Measurements from ENCODE around the gene GLRB. TPM values are rescaled to one million over a fixed set of nuclear protein-coding genes. Genes with fewer than 3 reads are reported as not detected.

GLRB gene
- total RNA-seq, 2 donors from 2014 or later, result 13.2 to 14.5 TPM

DNA sequence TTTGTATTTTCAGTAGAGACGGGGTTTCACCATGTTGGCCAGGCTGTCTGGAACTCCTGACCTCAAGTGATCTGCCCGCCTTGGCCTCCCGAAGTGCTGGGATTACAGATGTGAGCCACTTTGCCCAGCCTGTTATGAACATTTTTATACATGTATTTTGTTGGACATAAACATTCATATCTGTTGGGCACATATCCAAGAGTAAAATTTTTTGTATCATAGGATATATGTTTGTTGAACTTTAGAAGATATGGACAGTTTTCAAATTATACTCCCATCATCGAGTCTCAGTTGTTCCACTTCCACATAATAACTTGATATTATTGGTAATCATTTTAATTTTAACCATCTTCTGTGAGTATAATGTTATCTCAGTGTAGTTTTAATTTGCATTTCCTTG, 23.6 kb downstream of the GLRB start:
- H3K27ac ChIP-seq, result no peak overlapping the region
- no peak overlapping the region for H3K4me3 ChIP-seq
- no peak for DNase-seq (ENCODE audit: low spot score)
- no peaks in the 10 kb centered on the region for H3K9me3 ChIP-seq
- H3K4me1 ChIP-seq, result no peaks in the 10 kb centered on the region
- no peaks in the 10 kb centered on the region for H3K27me3 ChIP-seq
- no peaks in the 10 kb centered on the region for H3K36me3 ChIP-seq
- TF ChIP-seq CTCF (IDR thresholded peaks at IDR 0.05), result no peak

DNA sequence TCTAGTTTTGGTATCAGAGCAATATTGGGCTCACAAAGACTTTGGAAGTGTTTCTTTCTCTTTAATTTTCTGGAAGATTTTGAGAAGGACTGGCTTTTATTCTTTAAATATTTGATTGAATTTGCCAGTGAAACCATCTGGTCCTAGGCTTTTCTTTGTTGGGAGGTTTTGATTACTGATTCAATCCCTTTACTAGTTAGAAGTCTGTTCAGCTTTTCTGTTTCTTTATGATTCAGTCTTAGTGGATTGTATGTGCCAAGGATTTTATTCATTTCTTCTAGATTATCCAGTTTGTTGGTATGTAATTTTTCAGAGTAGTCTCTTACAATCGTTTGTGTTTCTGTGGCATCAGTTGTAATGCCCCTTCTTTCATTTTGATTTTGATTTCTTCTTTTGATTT, 28.6 kb downstream of the GLRB start:
- H3K9me3 ChIP-seq, result no peaks in the 10 kb centered on the region
- no peaks in the 10 kb centered on the region for H3K4me1 ChIP-seq
- H3K4me3 ChIP-seq, result no peak overlapping the region
- H3K36me3 ChIP-seq, result no peaks in the 10 kb centered on the region
- no peaks in the 10 kb centered on the region for H3K27me3 ChIP-seq
- TF ChIP-seq CTCF (IDR thresholded peaks at IDR 0.05), result no peak
- DNase-seq (ENCODE audit: low spot score), result no peak
- no peak overlapping the region for H3K27ac ChIP-seq

- Histone ChIP-seq H3K9me3 (no peaks in the 10 kb centered on the region), H3K4me3 (no peak overlapping the region), H3K27ac (no peak overlapping the region), H3K36me3 (no peaks in the 10 kb centered on the region), H3K4me1 (no peaks in the 10 kb centered on the region), H3K27me3 (no peaks in the 10 kb centered on the region)
- DNase-seq (ENCODE audit: low spot score), result no peak
- TF ChIP-seq CTCF (IDR thresholded peaks at IDR 0.05), result no peak
These were observed 38.7 kb downstream of the GLRB start for GRCh38 chr4:157114671-157115070.

- H3K9me3 ChIP-seq, result no peaks in the 10 kb centered on the region
- no peaks in the 10 kb centered on the region for H3K4me1 ChIP-seq
- H3K27me3 ChIP-seq, result no peaks in the 10 kb centered on the region
- DNase-seq (ENCODE audit: low spot score), result no peak
- no peak overlapping the region for H3K27ac ChIP-seq
- H3K4me3 ChIP-seq, result no peak overlapping the region
- TF ChIP-seq CTCF (IDR thresholded peaks at IDR 0.05), result no peak
- H3K36me3 ChIP-seq, result no peaks in the 10 kb centered on the region
These were observed 39.8 kb downstream of the GLRB start for GRCh38 chr4:157115613-157116335.

- H3K9me3 ChIP-seq, result no peaks in the 10 kb centered on the region
- no peak overlapping the region for H3K4me3 ChIP-seq
- no peak for TF ChIP-seq CTCF (IDR thresholded peaks at IDR 0.05)
- H3K27ac ChIP-seq, result no peak overlapping the region
- no peak for DNase-seq (ENCODE audit: low spot score)
- no peaks in the 10 kb centered on the region for H3K27me3 ChIP-seq
- H3K36me3 ChIP-seq, result no peaks in the 10 kb centered on the region
- no peaks in the 10 kb centered on the region for H3K4me1 ChIP-seq
These were observed 45.5 kb downstream of the GLRB start for GRCh38 chr4:157121401-157121800.

DNA sequence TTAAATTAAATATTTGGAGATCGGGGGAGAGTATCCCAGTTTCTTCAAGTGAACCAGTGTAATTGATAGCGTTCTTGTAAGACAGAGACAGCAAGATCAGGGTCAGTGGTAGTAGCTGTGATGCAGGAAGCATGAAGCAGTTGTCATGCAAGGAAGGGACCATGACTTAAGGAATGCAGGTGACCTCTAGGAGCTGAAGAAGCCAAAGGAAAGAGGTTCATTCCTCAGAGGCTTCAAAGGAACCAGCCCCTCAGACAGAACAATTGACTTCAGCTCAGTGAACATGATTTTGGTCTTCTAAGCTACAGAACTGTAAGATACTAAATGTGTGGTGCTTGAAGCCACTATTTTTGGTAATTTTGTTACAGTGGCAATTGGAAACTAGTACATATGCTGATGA, 51.6 kb downstream of the GLRB start:
- no peaks in the 10 kb centered on the region for H3K27me3 ChIP-seq
- H3K36me3 ChIP-seq, result no peaks in the 10 kb centered on the region
- H3K4me3 ChIP-seq, result no peak overlapping the region
- no peaks in the 10 kb centered on the region for H3K9me3 ChIP-seq
- no peaks in the 10 kb centered on the region for H3K4me1 ChIP-seq
- TF ChIP-seq CTCF (IDR thresholded peaks at IDR 0.05), result no peak
- no peak for DNase-seq (ENCODE audit: low spot score)
- H3K27ac ChIP-seq, result no peak overlapping the region

Data from right atrium auricular region (tissue), 2 donors.